Smooth muscle cell (in vitro differentiated cells): ENCODE results near the gene CTPS2. TPM values are rescaled to one million over a fixed set of nuclear protein-coding genes. Genes with fewer than 3 reads are reported as not detected.
"Not testable (repeated sequence)": the region's sequence is repeated elsewhere in the genome, so short reads cannot be mapped to it uniquely, and the experiment has no call there.

Experiments used
- DNase-seq: peaks from one replicate; lab custom pipeline; 2025; ENCODE audit not compliant: unreplicated experiment; lab: John Stamatoyannopoulos, UW
- H2AFZ ChIP-seq: fragments of 200-600 bp; sonication (generic); 2 replicates; pipeline ENCODE4 v1.6.0; 2016; ENCODE audit warnings: antibody characterized with exemption, low read depth, mild to moderate bottlenecking
- H3F3A ChIP-seq: fragments of 200-600 bp; sonication (generic); 2 replicates; pipeline ENCODE4 v1.6.0; 2017; ENCODE audit warnings: antibody characterized with exemption, low read depth
- H3K27ac ChIP-seq: fragments of 200-600 bp; sonication (generic); 2 replicates; pipeline ENCODE4 v1.5.1; 2016; ENCODE audit warnings: low read depth, mild to moderate bottlenecking
- H3K27me3 ChIP-seq: fragments of 200-600 bp; sonication (generic); 2 replicates; pipeline ENCODE4 v1.6.1; 2016; ENCODE audit warnings: low read depth, mild to moderate bottlenecking
- H3K36me3 ChIP-seq: fragments of 200-600 bp; sonication (generic); 2 replicates; pipeline ENCODE4 v1.5.1; 2016; ENCODE audit warnings: low read depth
- H3K4me1 ChIP-seq: fragments of 200-600 bp; sonication (generic); 2 replicates; pipeline ENCODE4 v1.5.1; 2016; ENCODE audit warnings: low read depth
- H3K4me2 ChIP-seq: fragments of 200-600 bp; sonication (generic); 2 replicates; pipeline ENCODE4 v1.6.0; 2016; ENCODE audit warnings: mild to moderate bottlenecking
- H3K4me3 ChIP-seq: fragments of 200-600 bp; sonication (generic); 2 replicates; pipeline ENCODE4 v1.5.1; 2016; ENCODE audit warnings: mild to moderate bottlenecking
- H3K79me2 ChIP-seq: fragments of 200-600 bp; sonication (generic); 2 replicates; pipeline ENCODE4 v1.6.0; 2016; ENCODE audit warnings: low read depth, mild to moderate bottlenecking
- H3K9ac ChIP-seq: fragments of 200-600 bp; sonication (generic); 2 replicates; pipeline ENCODE4 v1.6.0; 2016; ENCODE audit warnings: low read depth
- H3K9me3 ChIP-seq: fragments of 200-600 bp; sonication (generic); replicated peaks from 2 replicates; pipeline ENCODE4 v1.5.1; 2016; ENCODE audit warnings: low read depth
- H4K20me1 ChIP-seq: fragments of 200-600 bp; sonication (generic); 2 replicates; pipeline ENCODE4 v1.6.0; 2016; ENCODE audit warnings: low read depth
- WGBS: methylation state at CpG from one replicate; pipeline ENCODE4 v1.1.7; 2016; ENCODE audit warnings: low lambda C conversion rate; 5-methylcytosine and 5-hydroxymethylcytosine counted together
- polyA plus RNA-seq: library from polyadenylated mRNA; unstranded; fragments of >200 nt; fragmentation: Nextera tagmentation; extraction: Ambion mirVana; gene quantifications from 2 replicates; pipeline ENCODE4 v1.2.1, GENCODE V29; 2016
- total RNA-seq: library from RNA; depleted of rRNA; stranded (reverse); fragments of >200 nt; gene quantifications from 2 replicates; pipeline ENCODE4 v1.2.3, GENCODE V29; 2014
- TF ChIP-seq, protein P1 (sequence below): fragments of 200-600 bp; sonication (generic); IDR thresholded peaks from 2 replicates; pipeline ENCODE4 v1.5.1; 2017; ENCODE audit warnings: borderline replicate concordance, mild to moderate bottlenecking, antibody characterized with exemption; ENCODE audit not compliant: insufficient read depth, poor library complexity, severe bottlenecking

Gene CTPS2
- total and polyA plus RNA-seq, 2 experiments from 2014 or later: 19.4 to 37.1 TPM

DNA sequence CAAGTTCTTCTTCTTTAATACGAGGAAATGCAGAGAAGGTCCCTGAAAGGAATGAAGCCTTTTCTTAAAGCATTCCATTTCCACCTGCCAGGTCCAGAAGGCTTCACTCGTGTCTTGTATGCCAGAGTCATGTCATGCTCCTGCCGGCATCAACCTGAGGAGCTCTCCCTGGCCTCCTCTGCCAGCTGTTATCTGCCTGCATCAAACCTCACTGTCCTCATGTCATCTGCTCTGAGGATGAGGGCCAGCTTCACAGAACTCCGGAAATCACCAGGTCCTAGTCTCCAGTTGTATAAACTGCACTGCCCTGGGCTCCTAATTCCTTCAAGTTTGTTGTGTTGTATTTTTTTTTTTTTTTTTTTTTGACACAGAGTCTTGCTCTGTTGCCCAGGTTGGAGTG, 82.6 kb downstream of the CTPS2 start:
- peaks cover 13% of the 10 kb centered on the region for H3F3A ChIP-seq
- no peaks in the 10 kb centered on the region for H3K27me3 ChIP-seq
- H3K4me3 ChIP-seq: no peak overlapping the region
- H3K36me3 ChIP-seq: no peaks in the 10 kb centered on the region
- TF ChIP-seq, protein P1, sequence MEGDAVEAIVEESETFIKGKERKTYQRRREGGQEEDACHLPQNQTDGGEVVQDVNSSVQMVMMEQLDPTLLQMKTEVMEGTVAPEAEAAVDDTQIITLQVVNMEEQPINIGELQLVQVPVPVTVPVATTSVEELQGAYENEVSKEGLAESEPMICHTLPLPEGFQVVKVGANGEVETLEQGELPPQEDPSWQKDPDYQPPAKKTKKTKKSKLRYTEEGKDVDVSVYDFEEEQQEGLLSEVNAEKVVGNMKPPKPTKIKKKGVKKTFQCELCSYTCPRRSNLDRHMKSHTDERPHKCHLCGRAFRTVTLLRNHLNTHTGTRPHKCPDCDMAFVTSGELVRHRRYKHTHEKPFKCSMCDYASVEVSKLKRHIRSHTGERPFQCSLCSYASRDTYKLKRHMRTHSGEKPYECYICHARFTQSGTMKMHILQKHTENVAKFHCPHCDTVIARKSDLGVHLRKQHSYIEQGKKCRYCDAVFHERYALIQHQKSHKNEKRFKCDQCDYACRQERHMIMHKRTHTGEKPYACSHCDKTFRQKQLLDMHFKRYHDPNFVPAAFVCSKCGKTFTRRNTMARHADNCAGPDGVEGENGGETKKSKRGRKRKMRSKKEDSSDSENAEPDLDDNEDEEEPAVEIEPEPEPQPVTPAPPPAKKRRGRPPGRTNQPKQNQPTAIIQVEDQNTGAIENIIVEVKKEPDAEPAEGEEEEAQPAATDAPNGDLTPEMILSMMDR: no peak
- peaks cover 21% of the 10 kb centered on the region for H3K4me1 ChIP-seq
- no peaks in the 10 kb centered on the region for H4K20me1 ChIP-seq
- no peak overlapping the region for H3K9ac ChIP-seq
- DNase-seq: no peak
- no peak overlapping the region for H2AFZ ChIP-seq
- 61% methylated on average over 4 of the region's 4 CpGs for WGBS
- no peak overlapping the region for H3K27ac ChIP-seq
- H3K4me2 ChIP-seq: peak overlapping the region; percentile 41
- no peaks in the 10 kb centered on the region for H3K9me3 ChIP-seq
- no peaks in the 10 kb centered on the region for H3K79me2 ChIP-seq

DNA sequence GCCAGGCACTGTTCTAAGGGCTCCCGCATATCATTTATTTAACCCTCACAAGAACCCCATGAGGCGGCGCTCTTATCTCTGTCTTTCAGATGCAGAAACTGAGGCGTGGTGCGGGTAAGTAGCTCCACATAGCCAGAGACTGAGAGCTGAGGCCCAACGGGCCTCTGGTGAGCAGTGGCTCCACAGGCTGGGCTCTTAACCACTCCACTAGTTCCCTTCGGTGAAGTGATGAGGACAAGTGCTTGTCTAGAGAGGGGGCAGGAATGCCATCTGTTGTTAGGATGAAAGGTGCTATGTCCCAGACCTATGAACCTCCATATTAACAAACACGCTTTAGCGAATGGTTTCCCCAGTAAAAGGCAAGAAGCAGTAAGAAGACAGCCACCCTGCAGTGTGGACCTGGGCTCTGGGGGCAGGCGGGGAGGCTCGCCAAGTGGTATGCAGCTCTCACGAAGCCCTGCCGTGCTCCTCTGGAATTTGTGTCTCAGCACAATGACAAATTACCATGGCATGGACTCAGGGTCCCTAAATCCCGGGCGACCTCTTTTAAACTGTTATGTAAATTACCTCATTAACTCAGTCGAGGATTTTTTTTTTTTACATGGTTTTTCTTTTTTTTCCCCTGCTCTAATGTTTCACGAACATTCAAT, 83.4 kb downstream of the CTPS2 start:
- Histone ChIP-seq H3K4me3 (no peak overlapping the region), H3K27me3 (no peaks in the 10 kb centered on the region), H3F3A (peaks cover 13% of the 10 kb centered on the region), H3K79me2 (no peaks in the 10 kb centered on the region), H3K9ac (no peak overlapping the region), H3K27ac (no peak overlapping the region), H3K4me1 (peaks cover 21% of the 10 kb centered on the region), H4K20me1 (no peaks in the 10 kb centered on the region), H2AFZ (no peak overlapping the region), H3K36me3 (no peaks in the 10 kb centered on the region), H3K9me3 (no peaks in the 10 kb centered on the region), H3K4me2 (peak overlapping the region; percentile 41)
- 49% methylated on average over 17 of the region's 17 CpGs for WGBS
- DNase-seq: no peak
- TF ChIP-seq, protein P1: no peak

DNA sequence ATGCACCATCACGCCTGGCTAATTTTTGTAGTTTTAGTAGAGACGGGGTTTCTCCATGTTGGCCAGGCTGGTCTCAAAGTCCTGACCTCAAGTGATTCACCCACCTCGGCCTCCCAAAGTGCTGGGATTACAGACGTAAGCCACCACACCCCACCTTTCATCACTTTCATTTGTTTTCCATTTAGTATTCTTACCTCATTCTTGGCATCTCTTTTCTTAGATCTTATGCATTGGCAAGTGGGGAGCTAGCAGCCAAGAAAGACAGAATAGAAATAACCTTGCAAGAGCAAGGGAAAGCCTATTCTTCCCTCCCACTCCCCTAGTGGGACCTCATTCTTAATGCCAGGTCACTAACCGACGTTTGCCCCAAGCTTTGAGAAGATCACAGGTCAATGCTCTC, 84.0 kb downstream of the CTPS2 start:
- WGBS: 67% methylated on average over 6 of the region's 6 CpGs
- not testable (repeated sequence) for H3K27me3 ChIP-seq, H2AFZ ChIP-seq, H3K4me2 ChIP-seq, H3K9me3 ChIP-seq, H3K27ac ChIP-seq, H3K4me3 ChIP-seq, H3K9ac ChIP-seq, H3K79me2 ChIP-seq, DNase-seq, H4K20me1 ChIP-seq, H3K36me3 ChIP-seq
- H3K4me1 ChIP-seq: peaks cover 21% of the 10 kb centered on the region
- peaks cover 12% of the 10 kb centered on the region for H3F3A ChIP-seq

DNA sequence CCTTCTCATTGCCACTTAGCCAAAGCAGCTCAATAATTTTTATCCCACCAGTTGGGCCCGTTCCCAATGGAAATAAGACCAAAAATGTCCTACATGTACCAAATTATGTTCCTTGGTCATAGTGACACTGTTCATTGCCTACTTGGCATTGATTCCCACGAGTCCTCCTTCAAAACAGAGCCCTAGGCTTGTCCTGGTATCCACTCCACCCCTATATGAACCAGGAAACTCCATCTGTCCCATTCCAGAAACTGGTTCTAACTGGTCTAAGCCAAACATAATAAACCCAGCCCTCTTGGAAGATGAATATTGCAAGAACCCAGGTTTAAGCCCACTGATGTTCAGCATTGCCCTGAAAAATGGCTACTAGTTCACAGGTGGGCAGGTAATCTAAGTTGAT, 93.4 kb downstream of the CTPS2 start:
- TF ChIP-seq, protein P1: no peak
- no peak overlapping the region for H2AFZ ChIP-seq
- 100% methylated on average over 2 of the region's 2 CpGs for WGBS
- no peaks in the 10 kb centered on the region for H3K27me3 ChIP-seq
- no peaks in the 10 kb centered on the region for H3K4me1 ChIP-seq
- no peak for DNase-seq
- H3K27ac ChIP-seq: no peak overlapping the region
- no peaks in the 10 kb centered on the region for H3K79me2 ChIP-seq
- H3K4me2 ChIP-seq: no peak overlapping the region
- no peak overlapping the region for H3K4me3 ChIP-seq
- peaks cover 18% of the 10 kb centered on the region for H3K36me3 ChIP-seq
- no peaks in the 10 kb centered on the region for H3K9me3 ChIP-seq
- no peak overlapping the region for H3K9ac ChIP-seq
- H4K20me1 ChIP-seq: no peaks in the 10 kb centered on the region
- no peaks in the 10 kb centered on the region for H3F3A ChIP-seq
